Measurements from ENCODE around the gene CD79A. TPM values are rescaled to one million over a fixed set of nuclear protein-coding genes. Genes with fewer than 3 reads are reported as not detected.
"Not testable (repeated sequence)": the region's sequence is repeated elsewhere in the genome, so short reads cannot be mapped to it uniquely, and the experiment has no call there.

The CD79A gene
- total and polyA plus RNA-seq, 8 donors = 1.5 to 18.7 (median 3.2) TPM; not detected in 3

DNA sequence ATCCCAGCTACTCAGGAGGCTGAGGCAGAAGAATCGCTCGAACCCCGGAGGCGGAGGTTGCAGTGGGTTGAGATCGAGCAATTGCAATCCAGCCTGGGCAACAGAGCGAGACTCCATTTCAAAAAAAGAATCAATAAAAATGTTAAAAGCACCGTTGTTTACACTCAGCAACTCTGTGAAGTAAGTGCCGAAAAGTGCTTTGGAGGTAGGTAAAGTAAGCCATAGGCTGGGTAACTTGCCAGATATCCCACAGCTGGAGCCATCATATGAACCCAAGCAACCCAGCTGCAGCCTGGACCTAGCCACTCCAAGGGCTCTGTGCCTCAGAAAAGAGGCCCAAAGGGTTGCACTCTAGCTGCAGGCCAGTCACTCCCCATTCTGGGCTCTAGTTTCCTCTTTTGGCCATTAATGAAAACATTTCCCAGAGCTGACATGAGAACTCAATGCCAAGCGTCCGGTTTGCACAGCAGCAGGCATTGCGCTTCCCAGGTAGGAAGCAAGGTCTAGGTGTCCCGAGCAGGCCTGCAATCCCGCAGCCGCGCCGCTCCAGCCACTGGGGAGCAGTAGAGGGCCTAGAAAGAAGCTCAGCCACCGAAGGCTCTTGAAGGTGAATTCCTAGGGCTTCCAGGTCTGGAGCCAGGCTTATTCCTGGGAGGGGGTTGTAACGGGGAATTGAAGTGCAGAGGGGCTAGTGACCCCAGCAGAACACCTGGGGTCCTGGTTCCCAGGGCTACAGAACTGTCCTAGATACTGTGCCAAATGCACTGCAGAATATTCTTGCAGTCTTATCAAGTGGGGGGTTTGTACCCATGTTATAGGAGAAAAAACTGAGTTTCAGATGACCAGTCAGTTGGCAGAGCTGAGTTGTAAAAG, 4.1 kb upstream of the CD79A start:
- 38 to 43% (median 41%) methylated on average over 18 of the region's 18 CpGs for whole genome bisulfite sequencing, 5 donors

DNA sequence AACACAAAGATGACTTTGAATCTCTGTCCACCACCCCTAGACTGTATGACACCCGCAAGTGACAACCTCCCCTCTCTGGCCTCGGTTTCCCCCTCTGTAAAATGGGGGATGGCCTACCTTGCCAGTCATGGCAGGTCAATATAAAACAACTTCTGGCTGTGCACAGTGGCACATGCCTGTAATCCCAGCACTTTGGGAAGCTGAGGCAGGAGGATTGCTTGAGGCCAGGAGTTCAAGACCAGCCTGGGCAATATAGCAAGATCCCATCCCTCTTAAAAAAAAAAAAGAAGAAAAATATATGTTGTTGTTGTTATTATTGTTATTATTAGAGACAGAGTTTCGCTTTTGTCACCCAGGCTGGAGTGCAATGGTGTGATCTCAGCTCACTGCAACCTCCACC, 1.1 kb upstream of the CD79A start:
- intact Hi-C loops (cut with DNase I; ENCODE audit: low total_unique reads) = loop anchor here (5.0 to 10.0 kb wide), 2 partner anchors 59 to 81 kb away; partner anchors contain the start of gene RABAC1
- H3K27me3 ChIP-seq = not testable (repeated sequence)
- WGBS, 5 donors = 78 to 86% (median 81%) methylated on average over 3 of the region's 3 CpGs

More for the DNA sequence above, 4.1 kb upstream of the CD79A start:
- Histone ChIP-seq H3K36me3 (peaks cover 33 to 51% (median 45%) of the 10 kb centered on the region in 4 donors), H3K27ac (peak overlapping the region in 2 of 5 donors; percentile 61 to 67), H3K4me1 (peaks cover 4 to 66% (median 31%) of the 10 kb centered on the region in 4 donors), H3K9me3 (no peaks in the 10 kb centered on the region), H3K4me3 (no peak overlapping the region), H3K27me3 (no peaks in the 10 kb centered on the region)
- TF ChIP-seq, protein P1, sequence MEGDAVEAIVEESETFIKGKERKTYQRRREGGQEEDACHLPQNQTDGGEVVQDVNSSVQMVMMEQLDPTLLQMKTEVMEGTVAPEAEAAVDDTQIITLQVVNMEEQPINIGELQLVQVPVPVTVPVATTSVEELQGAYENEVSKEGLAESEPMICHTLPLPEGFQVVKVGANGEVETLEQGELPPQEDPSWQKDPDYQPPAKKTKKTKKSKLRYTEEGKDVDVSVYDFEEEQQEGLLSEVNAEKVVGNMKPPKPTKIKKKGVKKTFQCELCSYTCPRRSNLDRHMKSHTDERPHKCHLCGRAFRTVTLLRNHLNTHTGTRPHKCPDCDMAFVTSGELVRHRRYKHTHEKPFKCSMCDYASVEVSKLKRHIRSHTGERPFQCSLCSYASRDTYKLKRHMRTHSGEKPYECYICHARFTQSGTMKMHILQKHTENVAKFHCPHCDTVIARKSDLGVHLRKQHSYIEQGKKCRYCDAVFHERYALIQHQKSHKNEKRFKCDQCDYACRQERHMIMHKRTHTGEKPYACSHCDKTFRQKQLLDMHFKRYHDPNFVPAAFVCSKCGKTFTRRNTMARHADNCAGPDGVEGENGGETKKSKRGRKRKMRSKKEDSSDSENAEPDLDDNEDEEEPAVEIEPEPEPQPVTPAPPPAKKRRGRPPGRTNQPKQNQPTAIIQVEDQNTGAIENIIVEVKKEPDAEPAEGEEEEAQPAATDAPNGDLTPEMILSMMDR (IDR thresholded peaks at IDR 0.05) = peak in 5 of 7 experiments; percentile 35 to 73 (median 67)
- TF ChIP-seq POLR2A (IDR thresholded peaks at IDR 0.05) (no peak), EP300 (IDR thresholded peaks at IDR 0.05) (no peak), POLR2AphosphoS5 (IDR thresholded peaks at IDR 0.05) (peak in 1 of 3 donors; percentile 79)
- DNase-seq = peak; percentile 88 to 90
- intact Hi-C loops (cut with DNase I; ENCODE audit: low total_unique reads) = loop anchor here (10.0 kb wide), 1 partner anchor 62 kb away; no protein-coding TSS in a partner anchor

DNA sequence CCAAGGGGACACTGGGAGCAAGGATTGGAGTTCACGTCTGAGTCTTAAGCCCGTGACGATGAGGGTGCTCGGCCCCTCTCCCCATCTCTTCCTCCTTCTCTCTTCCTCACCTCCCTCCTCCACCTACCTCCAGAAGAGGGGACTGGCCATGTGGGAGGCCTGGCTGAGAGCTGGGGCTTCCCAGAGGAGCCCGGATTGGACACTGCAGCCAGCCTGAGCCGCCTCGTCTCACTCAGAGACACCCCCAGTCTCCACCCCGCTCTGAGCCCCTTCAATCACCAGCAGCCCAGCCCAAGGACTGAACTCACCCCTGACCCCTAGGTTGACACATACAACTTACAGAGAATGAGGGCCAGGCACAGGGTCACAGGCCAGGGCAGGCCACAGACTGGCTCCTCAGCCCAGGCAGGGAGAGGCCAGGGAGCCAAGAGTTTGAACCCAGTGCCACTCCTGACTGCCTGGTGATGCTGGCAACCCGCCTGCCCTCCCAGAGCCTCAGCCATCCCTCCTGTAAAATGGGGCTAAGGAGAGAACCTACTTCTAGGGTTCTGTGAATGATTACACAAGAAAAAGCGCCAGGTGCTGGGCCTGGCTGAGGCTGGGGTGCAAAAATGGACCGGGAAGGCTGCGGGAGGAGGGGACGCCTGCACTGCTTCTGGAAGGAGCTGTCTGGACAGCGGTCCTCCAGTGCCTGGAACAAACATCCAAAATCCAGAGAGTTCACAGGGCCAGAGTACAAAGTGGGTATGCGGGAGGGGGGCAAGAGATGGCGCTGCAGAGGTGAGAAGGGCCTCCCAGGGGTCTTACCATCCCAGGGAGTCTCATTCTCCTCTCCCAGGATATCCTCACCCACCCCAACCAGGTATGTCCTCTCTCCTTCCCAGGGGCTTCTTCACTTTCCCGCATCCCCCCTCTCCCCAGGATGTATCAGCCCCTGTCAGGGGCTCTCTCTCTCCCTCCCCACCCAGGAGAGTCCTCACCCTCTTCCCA, 1.1 kb downstream of the CD79A start:
- 57 to 80% (median 72%) methylated on average over 17 of the region's 17 CpGs for WGBS, 5 donors
- no peaks in the 10 kb centered on the region for H3K36me3 ChIP-seq

More for the DNA sequence above, 1.1 kb upstream of the CD79A start:
- DNase-seq, H3K9me3 ChIP-seq, H3K4me3 ChIP-seq: not testable (repeated sequence)
- Histone ChIP-seq H3K4me1 (peaks cover 0 to 42% (median 18%) of the 10 kb centered on the region in 4 donors), H3K27ac (peak overlapping the region; percentile 8 to 61 (median 24)), H3K36me3 (peaks cover 9 to 21% (median 16%) of the 10 kb centered on the region in 4 donors)

DNA sequence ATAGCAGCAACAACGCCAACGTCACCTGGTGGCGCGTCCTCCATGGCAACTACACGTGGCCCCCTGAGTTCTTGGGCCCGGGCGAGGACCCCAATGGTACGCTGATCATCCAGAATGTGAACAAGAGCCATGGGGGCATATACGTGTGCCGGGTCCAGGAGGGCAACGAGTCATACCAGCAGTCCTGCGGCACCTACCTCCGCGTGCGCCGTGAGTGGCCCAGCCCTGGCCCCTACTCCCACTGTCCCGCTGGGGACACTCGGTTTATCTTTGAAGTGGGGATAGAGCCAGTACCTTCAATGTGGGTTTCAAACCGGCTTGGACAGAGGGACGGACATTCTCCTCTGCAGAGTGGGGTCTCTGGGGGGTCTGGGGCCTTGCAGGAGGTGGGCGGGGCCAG, 2.0 kb downstream of the CD79A start:
- Histone ChIP-seq H3K9me3 (no peaks in the 10 kb centered on the region), H3K27me3 (no peaks in the 10 kb centered on the region), H3K4me3 (no peak overlapping the region), H3K27ac (no peak overlapping the region), H3K4me1 (peaks cover 0 to 26% (median 14%) of the 10 kb centered on the region in 4 donors), H3K36me3 (no peaks in the 10 kb centered on the region)
- WGBS, 5 donors = 84 to 89% (median 87%) methylated on average over 12 to 21 of the region's 21 CpGs
- no peak for DNase-seq
- intact Hi-C loops (cut with DNase I; ENCODE audit: low total_unique reads) = loop anchor here (5.0 to 10.0 kb wide), 2 partner anchors 56 to 78 kb away; partner anchors contain the start of gene RABAC1
- TF ChIP-seq POLR2A (IDR thresholded peaks at IDR 0.05) = no peak
- TF ChIP-seq POLR2AphosphoS5 (IDR thresholded peaks at IDR 0.05) = no peak
- TF ChIP-seq, protein P1 (IDR thresholded peaks at IDR 0.05) = no peak
- TF ChIP-seq EP300 (IDR thresholded peaks at IDR 0.05) = no peak

More for the DNA sequence above, 1.1 kb downstream of the CD79A start:
- peak overlapping the region in 4 of 5 donors; percentile 25 to 61 (median 36) for H3K27ac ChIP-seq
- H3K27me3 ChIP-seq = no peaks in the 10 kb centered on the region
- TF ChIP-seq, protein P1 (IDR thresholded peaks at IDR 0.05) = no peak
- TF ChIP-seq POLR2A (IDR thresholded peaks at IDR 0.05) (no peak), EP300 (IDR thresholded peaks at IDR 0.05) (no peak), POLR2AphosphoS5 (IDR thresholded peaks at IDR 0.05) (no peak)
- DNase-seq = no peak
- H3K4me1 ChIP-seq = peaks cover 0 to 32% (median 12%) of the 10 kb centered on the region in 4 donors
- H3K4me3 ChIP-seq = no peak overlapping the region
- no peaks in the 10 kb centered on the region for H3K9me3 ChIP-seq
- intact Hi-C loops (cut with DNase I; ENCODE audit: low total_unique reads) = loop anchor here (5.0 to 10.0 kb wide), 2 partner anchors 57 to 79 kb away; partner anchors contain the start of gene RABAC1
